GM19463 (cell line): ENCODE data around the gene RBMS3.
A peak's percentile ranks its signal among the peaks of the same experiment; 100 is the strongest.
"Not testable (repeated sequence)": the region's sequence is repeated elsewhere in the genome, so short reads cannot be mapped to it uniquely, and the experiment has no call there.

Experiments
- ATAC-seq: cut with Tn5 transposase; IDR thresholded peaks from one replicate; pipeline ENCODE4 v1.9.1; 2021; ENCODE audit warnings: mild to moderate bottlenecking, moderate library complexity; ENCODE audit not compliant: unreplicated experiment

Gene RBMS3

GRCh38 chr3:29382409-29382808 is 101.5 kb downstream of the RBMS3 start:
- ATAC-seq = no peak

GRCh38 chr3:29382845-29383244 is 102.0 kb downstream of the RBMS3 start:
- ATAC-seq = no peak

- no peak for ATAC-seq
These were observed 103.8 kb downstream of the RBMS3 start for GRCh38 chr3:29384640-29385039.

GRCh38 chr3:29385046-29385830 is 104.4 kb downstream of the RBMS3 start:
- ATAC-seq = no peak

GRCh38 chr3:29389362-29389761 is 108.5 kb downstream of the RBMS3 start:
- ATAC-seq = no peak

GRCh38 chr3:29392625-29393388 is 111.9 kb downstream of the RBMS3 start:
- ATAC-seq = no peak

GRCh38 chr3:29393946-29394345 is 113.1 kb downstream of the RBMS3 start:
- ATAC-seq = not testable (repeated sequence)

GRCh38 chr3:29397406-29397805 is 116.5 kb downstream of the RBMS3 start:
- ATAC-seq = no peak

GRCh38 chr3:29398787-29399186 is 117.9 kb downstream of the RBMS3 start:
- no peak for ATAC-seq

- ATAC-seq = no peak
These were observed 125.5 kb downstream of the RBMS3 start for GRCh38 chr3:29406291-29406832.

GRCh38 chr3:29408676-29409075 is 127.8 kb downstream of the RBMS3 start:
- ATAC-seq = no peak

- ATAC-seq = no peak
These were observed 128.5 kb downstream of the RBMS3 start for GRCh38 chr3:29409409-29409808.

GRCh38 chr3:29410220-29410619 is 129.3 kb downstream of the RBMS3 start:
- ATAC-seq = no peak

- no peak for ATAC-seq
These were observed 130.0 kb downstream of the RBMS3 start for GRCh38 chr3:29410660-29411405.

- peak; percentile 72 for ATAC-seq
These were observed 131.2 kb downstream of the RBMS3 start for GRCh38 chr3:29412110-29412509.

- no peak for ATAC-seq
These were observed 133.8 kb downstream of the RBMS3 start for GRCh38 chr3:29414468-29415224.

GRCh38 chr3:29415482-29416223 is 134.8 kb downstream of the RBMS3 start:
- no peak for ATAC-seq

GRCh38 chr3:29416514-29416913 is 135.6 kb downstream of the RBMS3 start:
- ATAC-seq = no peak

GRCh38 chr3:29420106-29420505 is 139.2 kb downstream of the RBMS3 start:
- no peak for ATAC-seq
